Measurements from ENCODE around the gene ZNF311.
"Not testable (repeated sequence)": the region's sequence is repeated elsewhere in the genome, so short reads cannot be mapped to it uniquely, and the experiment has no call there.

GRCh38 chr6:28970056-28970455 is 35.1 kb downstream of the ZNF311 start:
- not testable (repeated sequence) for TF ChIP-seq CTCF (conservative IDR thresholded peaks at IDR 0.05 in 1 of 2, IDR thresholded peaks at IDR 0.05 in 1 of 2; ENCODE audit: low read depth in 1 of 2, low read length in 2 of 2); EZH2 (IDR thresholded peaks at IDR 0.05; ENCODE audit: low read length, missing control alignments)
